Erythroblast (primary cell): ENCODE data around the gene CHAT.

Experiments
- GATA1 ChIP-seq: IDR thresholded peaks from 2 replicates; pipeline ENCODE4 v1.6.1; 2011; ENCODE audit warnings: low read depth, mild to moderate bottlenecking, control low read depth, low read length, moderate library complexity
- POLR2A ChIP-seq: IDR thresholded peaks from 2 replicates; pipeline ENCODE4 v1.6.1; 2011; ENCODE audit warnings: mild to moderate bottlenecking, low read length

DNA sequence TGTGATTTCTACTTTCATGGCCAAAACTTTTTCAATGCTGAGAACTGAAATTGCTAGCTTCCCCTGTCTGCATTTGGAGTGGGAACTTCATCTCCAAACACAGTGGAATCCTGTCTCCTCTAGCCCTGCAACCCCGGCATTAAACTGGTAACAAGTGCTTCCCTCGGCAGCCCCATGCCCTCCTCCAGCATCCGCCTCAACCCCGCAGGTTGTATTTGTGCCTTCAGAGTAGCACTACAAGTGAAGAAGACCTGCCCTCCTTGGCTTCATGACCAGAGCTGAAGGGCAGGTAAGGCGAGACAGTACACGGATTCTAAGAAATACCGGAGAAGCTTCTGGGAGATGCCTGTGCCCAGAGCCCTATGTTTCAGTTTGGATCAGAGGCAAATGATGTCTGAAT is 82.5 kb downstream of the CHAT start:
- TF ChIP-seq POLR2A (no peak), GATA1 (no peak)
